ENCODE data around the gene CREB3.

CREB3 gene

GRCh38 chr9:35732185-35732799 lies at the start of gene CREB3, which contains the start of gene TLN1:
Gene CREB3, plus strand, starts transcription at chr9:35732666. Its CDS starts 107 bp downstream, at chr9:35732773.
Gene TLN1, minus strand, starts transcription at chr9:35732195. Its CDS starts 6,501 bp downstream, at chr9:35725694.
- DNase-seq (ENCODE audit: low read depth in 3 of 3), result peak; percentile 91 to 94 (median 91)

GRCh38 chr9:35683323-35683722 lies 49.1 kb upstream of the CREB3 start:
- DNase-seq (ENCODE audit: low read depth in 3 of 3), result no peak

- DNase-seq (ENCODE audit: low read depth in 3 of 3), result no peak
Observed at GRCh38 chr9:35684921-35685320, 47.5 kb upstream of the CREB3 start.

- no peak for DNase-seq (ENCODE audit: low read depth in 3 of 3)
Observed at GRCh38 chr9:35685506-35685905, 47.0 kb upstream of the CREB3 start.

- DNase-seq (ENCODE audit: low read depth in 3 of 3), result no peak
Observed at GRCh38 chr9:35686222-35687203, 46.0 kb upstream of the CREB3 start.

- DNase-seq (ENCODE audit: low read depth in 3 of 3), result no peak
Observed at GRCh38 chr9:35687306-35687705, 45.2 kb upstream of the CREB3 start.

- no peak for DNase-seq (ENCODE audit: low read depth in 3 of 3)
Observed at GRCh38 chr9:35687972-35688557, 44.4 kb upstream of the CREB3 start.

- no peak for DNase-seq (ENCODE audit: low read depth in 3 of 3)
Observed at GRCh38 chr9:35688558-35689541, 43.6 kb upstream of the CREB3 start.

GRCh38 chr9:35689542-35690293 lies 42.7 kb upstream of the CREB3 start, which contains the start of gene TPM2:
Gene TPM2, minus strand, starts transcription at chr9:35689925. Its CDS starts 108 bp downstream, at chr9:35689817.
- DNase-seq (ENCODE audit: low read depth in 3 of 3), result no peak

GRCh38 chr9:35690294-35690613 lies 42.2 kb upstream of the CREB3 start:
- DNase-seq (ENCODE audit: low read depth in 3 of 3), result no peak

- DNase-seq (ENCODE audit: low read depth in 3 of 3), result peak in 1 of 3 experiments; percentile 9
Observed at GRCh38 chr9:35690614-35691333, 41.7 kb upstream of the CREB3 start.

GRCh38 chr9:35691334-35691650 lies 41.2 kb upstream of the CREB3 start:
- no peak for DNase-seq (ENCODE audit: low read depth in 3 of 3)

- DNase-seq (ENCODE audit: low read depth in 3 of 3), result no peak
Observed at GRCh38 chr9:35691757-35692301, 40.6 kb upstream of the CREB3 start.

GRCh38 chr9:35695943-35696401 lies 36.5 kb upstream of the CREB3 start:
- DNase-seq (ENCODE audit: low read depth in 3 of 3), result no peak

- peak; percentile 15 to 26 (median 22) for DNase-seq (ENCODE audit: low read depth in 3 of 3)
Observed at GRCh38 chr9:35696520-35697215, 35.8 kb upstream of the CREB3 start.

- DNase-seq (ENCODE audit: low read depth in 3 of 3), result no peak
Observed at GRCh38 chr9:35697486-35697885, 35.0 kb upstream of the CREB3 start.

- DNase-seq (ENCODE audit: low read depth in 3 of 3), result no peak
Observed at GRCh38 chr9:35698231-35698630, 34.2 kb upstream of the CREB3 start.

- no peak for DNase-seq (ENCODE audit: low read depth in 3 of 3)
Observed at GRCh38 chr9:35700031-35700430, 32.4 kb upstream of the CREB3 start.

GRCh38 chr9:35700942-35701341 lies 31.5 kb upstream of the CREB3 start:
- no peak for DNase-seq (ENCODE audit: low read depth in 3 of 3)
